ENCODE data around the gene RTN4R. TPM values are rescaled to one million over a fixed set of nuclear protein-coding genes. Genes with fewer than 3 reads are reported as not detected.

RTN4R gene
- total and polyA plus RNA-seq, 9 of the 15 experiments (the other 6 are each of a cell fraction or from before 2014, with no cell fraction given): 0.04 to 2.8 (median 1.4) TPM; not detected in 3

DNA sequence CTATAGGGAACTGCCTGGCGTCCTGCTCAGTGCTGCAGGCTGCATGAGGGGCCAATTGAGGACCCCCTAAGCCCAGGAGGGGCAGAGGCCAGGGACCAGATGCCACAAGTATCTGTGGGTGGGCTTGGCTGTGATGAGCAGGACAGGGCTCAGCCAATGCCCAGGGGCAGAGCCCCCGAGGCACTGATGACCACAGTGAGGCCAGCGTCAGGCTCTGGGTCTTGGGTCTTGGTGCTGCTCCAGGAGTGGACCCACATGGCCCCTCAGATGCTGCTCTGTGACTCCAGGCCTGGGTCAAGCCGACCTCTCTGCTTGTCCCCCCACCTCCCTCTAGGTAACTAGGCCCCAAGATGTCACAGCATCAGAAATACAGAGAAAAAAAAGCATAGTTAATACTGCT, 50.6 kb downstream of the RTN4R start (continued):
- no peak for TF ChIP-seq MYBL2 (IDR thresholded peaks at IDR 0.05; ENCODE audit: low read depth)
- TF ChIP-seq MYBL2 (CRISPR knock-in tag; IDR thresholded peaks at IDR 0.05; ENCODE audit: borderline replicate concordance): peak; percentile 11; the same call in 1 of the 2 replicates
- TF ChIP-seq NFATC3 (IDR thresholded peaks at IDR 0.05): no peak
- no peak for TF ChIP-seq XRCC4 (IDR thresholded peaks at IDR 0.05; ENCODE audit: extremely low read depth, insufficient read depth, insufficient read length)
- TF ChIP-seq POLR2G (IDR thresholded peaks at IDR 0.05; ENCODE audit: low read depth, low read length): 0 out of 2 replicates have a peak, but pooled peaks have one; percentile 19
- TF ChIP-seq NONO (IDR thresholded peaks at IDR 0.05; ENCODE audit: low read depth in 2 of 2, low read length in 1 of 2): no peak
- TF ChIP-seq MIER1 (IDR thresholded peaks at IDR 0.05; ENCODE audit: low read depth): no peak

GRCh38 chr22:20216863-20217499, 51.1 kb downstream of the RTN4R start:
- DNase-seq (ENCODE audit: extremely low read depth in 1 of 4, low spot score in 3 of 4) (no peak), ATAC-seq (no peak), FAIRE-seq (no peak)
- in situ Hi-C loops (cut with MboI): no loop called here
- H3K4me1 ChIP-seq (replicated peaks in 1 of 2; ENCODE audit: control insufficient read depth in 2 of 2, insufficient read depth in 2 of 2, low read length in 2 of 2): peaks cover 2 to 39% of the 10 kb centered on the region in 2 experiments; a peak in 3 of 5 replicates
- no peak overlapping the region for H2AFZ ChIP-seq (ENCODE audit: low read depth, low read length)
- H3K79me2 ChIP-seq (ENCODE audit: control insufficient read depth, insufficient read depth, low read length): no peaks in the 10 kb centered on the region
- POLR2A ChIA-PET: interaction anchor here (4.4 kb wide), 1 partner anchor 12 kb away, joined by 30 read pairs; no protein-coding TSS in a partner anchor
- H3K27ac ChIP-seq (ENCODE audit: extremely low read depth, low read depth, low read length): no peak overlapping the region
- H3K4me3 ChIP-seq: no peak overlapping the region
- H3K9me1 ChIP-seq (ENCODE audit: control insufficient read depth, insufficient read depth, low read length): no peaks in the 10 kb centered on the region
- peaks cover 50 to 80% of the 10 kb centered on the region in 2 experiments for H3K27me3 ChIP-seq (ENCODE audit: control insufficient read depth in 2 of 2, insufficient read depth in 2 of 2, low read length in 2 of 2)
- no peak overlapping the region for H3K4me2 ChIP-seq (ENCODE audit: insufficient read depth, low read length)
- H3K36me3 ChIP-seq (ENCODE audit: control insufficient read depth, insufficient read depth, low read length): no peaks in the 10 kb centered on the region
- H3K9ac ChIP-seq (ENCODE audit: insufficient read depth in 1 of 2, low read depth in 2 of 2, low read length in 2 of 2): no peak overlapping the region
- H3K9me3 ChIP-seq (replicated peaks; ENCODE audit: control insufficient read depth, insufficient read depth, low read depth, low read length): peaks cover 11% of the 10 kb centered on the region
- CTCF ChIA-PET (ENCODE audit: low intra/inter-chr PET ratio): no interaction called here
- intact Hi-C loops (cut with micrococcal nuclease): no loop called here
- WGBS (ENCODE audit: insufficient coverage, low coverage, missing lambda C conversion rate): 4% methylated on average over 12 of the region's 12 CpGs
- no TSS peak for BruUV-seq (replicated peaks)
- H4K20me1 ChIP-seq (replicated peaks; ENCODE audit: control insufficient read depth, insufficient read depth, low read length): peaks cover 32% of the 10 kb centered on the region
- TF ChIP-seq TRIM25 (IDR thresholded peaks at IDR 0.05; ENCODE audit: borderline replicate concordance) (no peak), NFE2 (IDR thresholded peaks at IDR 0.05; ENCODE audit: low read depth) (no peak), USF1 (CRISPR knock-in tag; IDR thresholded peaks at IDR 0.05) (peak; percentile 3; the same call in 1 of the 2 replicates)

All from K562 (cell line).